ENCODE results near the gene FAM25C.
"Not testable (repeated sequence)": the region's sequence is repeated elsewhere in the genome, so short reads cannot be mapped to it uniquely, and the experiment has no call there.

Gene FAM25C

GRCh38 chr10:47999691-48000090, at the start of gene FAM25C:
FAM25C (minus strand) TSS chr10:47999791; CDS start chr10:47999765, 26 bp downstream.
- not testable (repeated sequence) for DNase-seq

- not testable (repeated sequence) for DNase-seq
These were observed 45.0 kb upstream of the FAM25C start for GRCh38 chr10:48044557-48044956.

- DNase-seq, result not testable (repeated sequence)
These were observed 31.8 kb upstream of the FAM25C start for GRCh38 chr10:48031390-48031789.

- not testable (repeated sequence) for DNase-seq
These were observed 2.7 kb upstream of the FAM25C start for GRCh38 chr10:48002306-48002705.

GRCh38 chr10:47994045-47994444, 5.5 kb downstream of the FAM25C start:
- DNase-seq, result not testable (repeated sequence)

GRCh38 chr10:47992560-47992959, 7.0 kb downstream of the FAM25C start:
- DNase-seq, result not testable (repeated sequence)

- not testable (repeated sequence) for DNase-seq
These were observed 7.9 kb downstream of the FAM25C start for GRCh38 chr10:47991706-47992105.

- DNase-seq, result not testable (repeated sequence)
These were observed 9.5 kb downstream of the FAM25C start for GRCh38 chr10:47990097-47990496.

- DNase-seq, result not testable (repeated sequence)
These were observed 10.0 kb downstream of the FAM25C start for GRCh38 chr10:47989542-47989950.

- not testable (repeated sequence) for DNase-seq
These were observed 10.7 kb downstream of the FAM25C start for GRCh38 chr10:47988718-47989541.

- not testable (repeated sequence) for DNase-seq
These were observed 11.6 kb downstream of the FAM25C start for GRCh38 chr10:47987952-47988351.

- not testable (repeated sequence) for DNase-seq
These were observed 13.0 kb downstream of the FAM25C start for GRCh38 chr10:47986413-47987230.

- DNase-seq, result not testable (repeated sequence)
These were observed 24.2 kb downstream of the FAM25C start for GRCh38 chr10:47975409-47975808.

- not testable (repeated sequence) for DNase-seq
These were observed 26.5 kb downstream of the FAM25C start for GRCh38 chr10:47973131-47973530.

GRCh38 chr10:47972077-47972476, 27.5 kb downstream of the FAM25C start:
- DNase-seq, result not testable (repeated sequence)

- DNase-seq, result not testable (repeated sequence)
These were observed 28.0 kb downstream of the FAM25C start for GRCh38 chr10:47971598-47971997.

GRCh38 chr10:47970047-47970446, 29.5 kb downstream of the FAM25C start:
- not testable (repeated sequence) for DNase-seq

- DNase-seq, result not testable (repeated sequence)
These were observed 30.6 kb downstream of the FAM25C start for GRCh38 chr10:47968988-47969387.

GRCh38 chr10:47964280-47965063, 35.1 kb downstream of the FAM25C start:
- DNase-seq, result not testable (repeated sequence)

GRCh38 chr10:47962785-47963184, 36.8 kb downstream of the FAM25C start:
- not testable (repeated sequence) for DNase-seq

GRCh38 chr10:47960699-47961098, 38.9 kb downstream of the FAM25C start:
- not testable (repeated sequence) for DNase-seq

GRCh38 chr10:47959677-47960076, 39.9 kb downstream of the FAM25C start:
- not testable (repeated sequence) for DNase-seq

- not testable (repeated sequence) for DNase-seq
These were observed 42.4 kb downstream of the FAM25C start for GRCh38 chr10:47957158-47957557.

All from CD4-positive, alpha-beta T cell treated with Interleukin-4 for 4 hours (primary cell).